ENCODE results near the gene C17orf107.

The C17orf107 gene

DNA sequence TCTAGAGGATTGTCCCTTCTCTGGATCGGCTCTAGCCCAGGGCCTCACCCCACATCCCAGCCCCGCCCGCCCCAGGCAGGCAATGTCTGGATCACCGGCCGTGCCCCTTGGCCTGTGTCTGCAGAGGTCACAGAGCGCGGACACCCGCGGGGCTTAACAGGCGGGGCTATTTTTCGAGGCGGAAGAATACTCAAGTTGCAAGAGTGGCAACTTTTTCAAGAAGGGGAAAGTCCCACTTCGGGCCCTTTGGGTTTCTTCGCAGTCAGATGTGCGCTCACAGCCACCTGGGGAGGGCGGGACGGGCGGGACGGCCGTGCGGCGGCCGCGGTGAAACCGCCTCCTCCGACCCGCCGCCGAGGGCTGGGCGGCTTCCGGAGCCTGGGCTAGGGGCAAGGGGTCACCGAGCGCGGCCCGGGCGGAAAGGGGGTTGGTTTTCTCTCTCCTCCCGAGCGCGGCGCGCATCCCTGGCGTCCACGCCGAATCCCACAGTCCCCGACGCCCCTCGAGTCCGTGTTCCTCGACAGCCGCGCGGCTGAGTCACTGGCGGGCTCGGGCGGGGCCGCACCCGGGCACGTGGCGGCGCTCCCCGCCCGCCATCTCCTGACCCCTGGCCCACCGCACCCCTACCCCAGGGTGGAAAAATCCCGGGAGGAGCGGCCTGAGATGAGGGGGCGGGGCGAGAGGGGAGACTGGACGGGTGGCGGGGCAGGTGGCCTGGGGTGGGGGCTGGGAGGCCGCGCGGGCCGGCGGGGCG lies 50.2 kb downstream of the C17orf107 start:
- Histone ChIP-seq H3K27me3 (ENCODE audit: insufficient read depth, poor library complexity, severe bottlenecking) (no peaks in the 10 kb centered on the region), H3K27ac (replicated peaks) (peak overlapping the region; percentile 98), H3K4me3 (replicated peaks; ENCODE audit: insufficient read depth, low read length) (peak overlapping the region; percentile 43)
- DNase-seq (ENCODE audit: low read depth in 1 of 2, low spot score in 1 of 2): peak; percentile 63 to 71
- TF ChIP-seq, protein P1, sequence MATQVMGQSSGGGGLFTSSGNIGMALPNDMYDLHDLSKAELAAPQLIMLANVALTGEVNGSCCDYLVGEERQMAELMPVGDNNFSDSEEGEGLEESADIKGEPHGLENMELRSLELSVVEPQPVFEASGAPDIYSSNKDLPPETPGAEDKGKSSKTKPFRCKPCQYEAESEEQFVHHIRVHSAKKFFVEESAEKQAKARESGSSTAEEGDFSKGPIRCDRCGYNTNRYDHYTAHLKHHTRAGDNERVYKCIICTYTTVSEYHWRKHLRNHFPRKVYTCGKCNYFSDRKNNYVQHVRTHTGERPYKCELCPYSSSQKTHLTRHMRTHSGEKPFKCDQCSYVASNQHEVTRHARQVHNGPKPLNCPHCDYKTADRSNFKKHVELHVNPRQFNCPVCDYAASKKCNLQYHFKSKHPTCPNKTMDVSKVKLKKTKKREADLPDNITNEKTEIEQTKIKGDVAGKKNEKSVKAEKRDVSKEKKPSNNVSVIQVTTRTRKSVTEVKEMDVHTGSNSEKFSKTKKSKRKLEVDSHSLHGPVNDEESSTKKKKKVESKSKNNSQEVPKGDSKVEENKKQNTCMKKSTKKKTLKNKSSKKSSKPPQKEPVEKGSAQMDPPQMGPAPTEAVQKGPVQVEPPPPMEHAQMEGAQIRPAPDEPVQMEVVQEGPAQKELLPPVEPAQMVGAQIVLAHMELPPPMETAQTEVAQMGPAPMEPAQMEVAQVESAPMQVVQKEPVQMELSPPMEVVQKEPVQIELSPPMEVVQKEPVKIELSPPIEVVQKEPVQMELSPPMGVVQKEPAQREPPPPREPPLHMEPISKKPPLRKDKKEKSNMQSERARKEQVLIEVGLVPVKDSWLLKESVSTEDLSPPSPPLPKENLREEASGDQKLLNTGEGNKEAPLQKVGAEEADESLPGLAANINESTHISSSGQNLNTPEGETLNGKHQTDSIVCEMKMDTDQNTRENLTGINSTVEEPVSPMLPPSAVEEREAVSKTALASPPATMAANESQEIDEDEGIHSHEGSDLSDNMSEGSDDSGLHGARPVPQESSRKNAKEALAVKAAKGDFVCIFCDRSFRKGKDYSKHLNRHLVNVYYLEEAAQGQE (IDR thresholded peaks at IDR 0.05; ENCODE audit: insufficient replicate concordance, low read depth): no peak
- TF ChIP-seq CTCF (IDR thresholded peaks at IDR 0.05; ENCODE audit: insufficient read depth, low read length) (no peak), SPI1 (IDR thresholded peaks at IDR 0.05; ENCODE audit: borderline replicate concordance, low read depth) (no peak), GABPA (IDR thresholded peaks at IDR 0.05; ENCODE audit: low read depth) (no peak), POLR2AphosphoS5 (IDR thresholded peaks at IDR 0.05; ENCODE audit: low read depth) (no peak; the same call in 1 of the 2 replicates)

- H3K4me3 ChIP-seq (replicated peaks; ENCODE audit: insufficient read depth, low read length): peak overlapping the region; percentile 41
- DNase-seq (ENCODE audit: low read depth in 1 of 2, low spot score in 1 of 2): peak in 1 of 2 experiments; percentile 23
- H3K27ac ChIP-seq (replicated peaks): peak overlapping the region; percentile 98
- TF ChIP-seq POLR2AphosphoS5 (IDR thresholded peaks at IDR 0.05; ENCODE audit: low read depth) (peak; percentile 6; the same call in 1 of the 2 replicates), SPI1 (IDR thresholded peaks at IDR 0.05; ENCODE audit: borderline replicate concordance, low read depth) (no peak)
- no peaks in the 10 kb centered on the region for H3K27me3 ChIP-seq (ENCODE audit: insufficient read depth, poor library complexity, severe bottlenecking)
These were observed 50.9 kb downstream of the C17orf107 start for GRCh38 chr17:4950075-4950745.

- DNase-seq (ENCODE audit: low read depth in 1 of 2, low spot score in 1 of 2): no peak
- H3K27ac ChIP-seq (replicated peaks): peak within 1 kb of the TSS; percentile 98
- no peaks in the 10 kb centered on the region for H3K27me3 ChIP-seq (ENCODE audit: insufficient read depth, poor library complexity, severe bottlenecking)
- TF ChIP-seq GABPA (IDR thresholded peaks at IDR 0.05; ENCODE audit: low read depth) (no peak), SPI1 (IDR thresholded peaks at IDR 0.05; ENCODE audit: borderline replicate concordance, low read depth) (no peak), POLR2AphosphoS5 (IDR thresholded peaks at IDR 0.05; ENCODE audit: low read depth) (no peak), CTCF (IDR thresholded peaks at IDR 0.05; ENCODE audit: insufficient read depth, low read length) (no peak)
- TF ChIP-seq, protein P1 (IDR thresholded peaks at IDR 0.05; ENCODE audit: insufficient replicate concordance, low read depth): no peak
- peak within 1 kb of the TSS; percentile 41 for H3K4me3 ChIP-seq (replicated peaks; ENCODE audit: insufficient read depth, low read length)
These were observed 51.4 kb downstream of the C17orf107 start, which contains the start of gene ENO3 for GRCh38 chr17:4950746-4951204. TSS of gene ENO3 (plus strand) at chr17:4951119. CDS start at chr17:4951830, 711 bp downstream.

DNA sequence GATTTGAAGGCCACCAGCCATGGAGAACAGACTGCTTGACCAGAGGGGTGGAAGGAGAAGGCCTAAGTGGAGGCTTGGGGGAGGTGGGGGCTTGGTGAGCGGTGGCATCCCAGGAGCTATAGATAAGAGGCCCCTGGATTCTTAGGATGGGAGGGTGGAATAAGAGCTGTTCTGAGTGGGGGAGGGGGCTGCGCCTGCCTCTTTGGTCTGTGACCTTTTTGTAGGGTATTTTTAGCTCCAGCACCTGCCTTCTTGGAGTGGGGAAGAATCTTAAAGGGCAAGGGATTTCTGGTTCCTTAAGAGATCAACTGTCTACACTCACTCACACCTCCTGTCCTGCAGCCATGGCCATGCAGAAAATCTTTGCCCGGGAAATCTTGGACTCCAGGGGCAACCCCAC lies 52.1 kb downstream of the C17orf107 start:
- Histone ChIP-seq H3K27ac (replicated peaks) (no peak overlapping the region), H3K27me3 (ENCODE audit: insufficient read depth, poor library complexity, severe bottlenecking) (no peaks in the 10 kb centered on the region), H3K4me3 (replicated peaks; ENCODE audit: insufficient read depth, low read length) (no peak overlapping the region)
- DNase-seq (ENCODE audit: low read depth in 1 of 2, low spot score in 1 of 2): no peak
- TF ChIP-seq, protein P1 (IDR thresholded peaks at IDR 0.05; ENCODE audit: insufficient replicate concordance, low read depth): no peak
- TF ChIP-seq POLR2AphosphoS5 (IDR thresholded peaks at IDR 0.05; ENCODE audit: low read depth): no peak
- TF ChIP-seq SPI1 (IDR thresholded peaks at IDR 0.05; ENCODE audit: borderline replicate concordance, low read depth): no peak
- TF ChIP-seq CTCF (IDR thresholded peaks at IDR 0.05; ENCODE audit: insufficient read depth, low read length): no peak
- no peak for TF ChIP-seq GABPA (IDR thresholded peaks at IDR 0.05; ENCODE audit: low read depth)

All from HL-60 (cell line).